IMR-90 (cell line): Measurements from ENCODE around the gene KIAA0319L. TPM values are rescaled to one million over a fixed set of nuclear protein-coding genes. Genes with fewer than 3 reads are reported as not detected.
A peak's percentile ranks its signal among the peaks of the same experiment; 100 is the strongest.

Experiments
- ATAC-seq: fragments of 200-7000 bp; cut with Tn5 transposase; 2 replicates; pipeline ENCODE4 v1.9.1; 2020; ENCODE audit warnings: low read depth, mild to moderate bottlenecking, moderate library complexity
- BruUV-seq: library from RNA; stranded (reverse); fragments of 400-500 nt; replicated peaks from 2 replicates; lab custom pipeline; 2021; lab: Mats Ljungman, UMichigan
- CTCF ChIA-PET: fragments of 300-600 bp; formaldehyde crosslinking; extraction: SDS; loops from one replicate; lab custom pipeline; 2021; ENCODE audit warnings: antibody characterized with exemption; lab: Yijun Ruan, JAX
- POLR2A ChIA-PET: fragments of 300-600 bp; sonication (Branson Sonifier 250); formaldehyde crosslinking; loops from one replicate; lab custom pipeline; 2022; ENCODE audit warnings: antibody characterized with exemption; ENCODE audit not compliant: unreplicated experiment; lab: Charles Lee
- DNase-seq: peaks from one replicate; pipeline ENCODE4 v3.0.0; 2013
- H2AFZ ChIP-seq: replicated peaks from 2 replicates; pipeline ENCODE3; 2013; ENCODE audit warnings: low read length, mild to moderate bottlenecking; ENCODE audit not compliant: poor library complexity
- H2AK5ac ChIP-seq: 2 replicates; pipeline ENCODE4 v1.6.1; 2013; ENCODE audit warnings: low read depth, low read length, inconsistent platforms
- H2AK9ac ChIP-seq: replicated peaks from 2 replicates; pipeline ENCODE3; 2013; ENCODE audit warnings: mild to moderate bottlenecking, low read depth, low read length, moderate library complexity; ENCODE audit not compliant: poor library complexity
- H2BK120ac ChIP-seq: 2 replicates; pipeline ENCODE4 v1.6.1; 2013; ENCODE audit warnings: low read depth, low read length, inconsistent platforms
- H2BK15ac ChIP-seq: 3 replicates; pipeline ENCODE4 v1.6.1; 2013; ENCODE audit warnings: low read depth, low read length, inconsistent platforms
- H2BK20ac ChIP-seq: 2 replicates; pipeline ENCODE4 v1.6.1; 2013; ENCODE audit warnings: low read depth, mild to moderate bottlenecking, inconsistent platforms, low read length, moderate library complexity
- H2BK5ac ChIP-seq: 2 replicates; pipeline ENCODE4 v1.6.1; 2013; ENCODE audit warnings: mild to moderate bottlenecking, low read depth, low read length, inconsistent platforms; ENCODE audit not compliant: poor library complexity, severe bottlenecking
- H3K14ac ChIP-seq: replicated peaks from 2 replicates; pipeline ENCODE4 v1.6.1; 2013; ENCODE audit warnings: low read depth, low read length, inconsistent platforms
- H3K18ac ChIP-seq: 2 replicates; pipeline ENCODE4 v1.6.1; 2013; ENCODE audit warnings: low read depth, low read length, control low read depth
- H3K23ac ChIP-seq: 2 replicates; pipeline ENCODE4 v1.6.1; 2013; ENCODE audit warnings: low read depth, low read length, inconsistent platforms
- H3K27ac ChIP-seq: 2 replicates; pipeline ENCODE4 v1.5.1; 2013; ENCODE audit warnings: mild to moderate bottlenecking, control low read depth, low read length; ENCODE audit not compliant: insufficient read depth
- H3K27me3 ChIP-seq: 2 replicates; pipeline ENCODE4 v1.6.1; 2013; ENCODE audit warnings: low read length; ENCODE audit not compliant: control insufficient read depth, insufficient read depth
- H3K36me3 ChIP-seq: 2 replicates; pipeline ENCODE4 v1.6.1; 2013; ENCODE audit warnings: low read length, mixed read lengths; ENCODE audit not compliant: control insufficient read depth, insufficient read depth
- H3K4ac ChIP-seq: 2 replicates; pipeline ENCODE4 v1.6.1; 2013; ENCODE audit warnings: low read depth, low read length, inconsistent platforms
- H3K4me1 ChIP-seq: 2 replicates; pipeline ENCODE4 v1.6.1; 2013; ENCODE audit warnings: low read length, mixed read lengths; ENCODE audit not compliant: control insufficient read depth, insufficient read depth
- H3K4me2 ChIP-seq: 2 replicates; pipeline ENCODE4 v1.6.1; 2013; ENCODE audit warnings: low read depth, mild to moderate bottlenecking, control low read depth, low read length, moderate library complexity
- H3K4me3 ChIP-seq: 2 replicates; pipeline ENCODE4 v1.5.1; 2013; ENCODE audit warnings: low read depth, mild to moderate bottlenecking, control low read depth, low read length, moderate library complexity; ENCODE audit not compliant: insufficient read depth
- H3K56ac ChIP-seq: 2 replicates; pipeline ENCODE4 v1.6.1; 2013; ENCODE audit warnings: low read length, inconsistent platforms; ENCODE audit not compliant: insufficient read depth; ENCODE audit errors: extremely low read depth
- H3K79me1 ChIP-seq, 2 experiments: 2 replicates each; pipeline ENCODE4 v1.6.1; 2013; ENCODE audit warnings: low read length in 2 of 2, inconsistent platforms in 1 of 2, low read depth in 1 of 2
- H3K9ac ChIP-seq: 2 replicates; pipeline ENCODE4 v1.6.1; 2013; ENCODE audit warnings: low read depth, low read length, control low read depth
- H3K9me1 ChIP-seq: 2 replicates; pipeline ENCODE4 v1.6.1; 2013; ENCODE audit warnings: low read length, inconsistent platforms; ENCODE audit not compliant: insufficient read depth
- H3K9me3 ChIP-seq: 2 replicates; pipeline ENCODE4 v1.6.1; 2013; ENCODE audit warnings: low read length; ENCODE audit not compliant: control insufficient read depth, insufficient read depth
- H4K20me1 ChIP-seq: 2 replicates; pipeline ENCODE4 v1.6.1; 2013; ENCODE audit warnings: low read length, inconsistent platforms; ENCODE audit not compliant: insufficient read depth
- H4K5ac ChIP-seq: 2 replicates; pipeline ENCODE4 v1.6.1; 2013; ENCODE audit warnings: mild to moderate bottlenecking, low read depth, low read length, control low read depth
- H4K8ac ChIP-seq, 2 experiments: 2 replicates each; pipeline ENCODE4 v1.6.1; 2013; ENCODE audit warnings: low read depth in 2 of 2, low read length in 2 of 2, control low read depth in 1 of 2, inconsistent platforms in 1 of 2
- H4K91ac ChIP-seq: 2 replicates; pipeline ENCODE4 v1.6.1; 2013; ENCODE audit warnings: low read depth, low read length, inconsistent platforms; ENCODE audit not compliant: insufficient read depth
- CEBPB ChIP-seq: IDR thresholded peaks from 2 replicates; pipeline ENCODE4 v1.6.1; 2012; ENCODE audit warnings: low read depth, low read length, improper control_type of control experiment
- NFE2L2 ChIP-seq: fragments of 150-350 bp; IDR thresholded peaks from 2 replicates; pipeline ENCODE4 v1.6.1; 2016; ENCODE audit warnings: low read depth, mild to moderate bottlenecking, low read length
- WGBS, 2 experiments: methylation state at CpG; one replicate each; pipeline versions ENCODE4 v1.1.5 to v1.1.7; 2013; ENCODE audit warnings: missing lambda C conversion rate in 2 of 2; ENCODE audit not compliant: insufficient read length in 1 of 2; ENCODE audit errors: extremely low coverage in 2 of 2; 5-methylcytosine and 5-hydroxymethylcytosine counted together
- dilution Hi-C: fragments of 300-500 bp; cut with HindIII; formaldehyde crosslinking; loops from one replicate; pipeline ENCODE4 v1.14.3; 2018; ENCODE audit warnings: low sequenced_read_pairs; ENCODE audit not compliant: unreplicated experiment
- in situ Hi-C: fragments of 300-500 bp; cut with MboI; formaldehyde crosslinking; loops from 3 replicates; pipeline ENCODE4 v1.14.3; 2019; ENCODE audit warnings: low sequenced_read_pairs, inconsistent platforms, mixed read lengths
- intact Hi-C: fragments of 100-400 bp; cut with micrococcal nuclease; formaldehyde crosslinking; loops from 2 replicates; pipeline ENCODE4 v1.10.0; 2022
- polyA plus RNA-seq, 3 experiments: library from polyadenylated mRNA; depleted of rRNA; stranded (reverse); fragments of >200 nt; gene quantifications; 2 replicates each; pipeline ENCODE4 v1.2.3, GENCODE V29; 2012; ENCODE audit warnings: low replicate concordance in 1 of 3
- total RNA-seq: library from RNA; depleted of rRNA; stranded (reverse); fragments of >200 nt; gene quantifications from 2 replicates; pipeline ENCODE4 v1.2.3, GENCODE V29; 2012

The KIAA0319L gene
- total and polyA plus RNA-seq, 2 of the 4 experiments (the other 2 are of a cell fraction), result 38.0 to 49.8 TPM

- ChIA-PET CTCF (no interaction called here), POLR2A (no interaction called here)
- Histone ChIP-seq H3K9me1 (peaks cover 4% of the 10 kb centered on the region; the same call in 1 of the 2 replicates), H3K36me3 (no peaks in the 10 kb centered on the region), H3K9me3 (0 out of 2 replicates have a peak, but pooled peaks cover 2% of the 10 kb centered on the region), H3K56ac (no peak overlapping the region), H3K4me2 (no peak overlapping the region), H2BK20ac (no peak overlapping the region), H2BK120ac (no peak overlapping the region), H4K91ac (no peak overlapping the region), H3K4me3 (no peak overlapping the region), H3K27me3 (no peaks in the 10 kb centered on the region), H3K9ac (no peak overlapping the region), H3K18ac (no peak overlapping the region), H2BK15ac (no peak overlapping the region), H3K23ac (no peak overlapping the region), H4K8ac (no peak overlapping the region), H3K4ac (no peak overlapping the region), H2BK5ac (no peak overlapping the region), H4K5ac (no peak overlapping the region), H3K14ac (no peak overlapping the region), H2AK9ac (no peak overlapping the region), H2AFZ (no peak overlapping the region), H2AK5ac (no peak overlapping the region), H3K79me1 (peaks cover 0 to 13% of the 10 kb centered on the region in 2 experiments; a peak in 1 of 4 replicates), H4K20me1 (no peaks in the 10 kb centered on the region), H3K27ac (no peak overlapping the region), H3K4me1 (no peaks in the 10 kb centered on the region)
- DNase-seq (no peak), ATAC-seq (no peak)
- no TSS peak for BruUV-seq
- dilution Hi-C loops (no loop called here), intact Hi-C loops (no loop called here), in situ Hi-C loops (no loop called here)
- no CpG with 5 or more reads among the region's 2 CpGs for WGBS, 2 experiments
- TF ChIP-seq NFE2L2, result no peak
- peak; percentile 64 for TF ChIP-seq CEBPB
Measured at GRCh38 chr1:35497571-35497970, 59.6 kb downstream of the KIAA0319L start.
